Left lung (tissue), 10 donors: ENCODE measurements around the gene MAN2A1. TPM values are rescaled to one million over a fixed set of nuclear protein-coding genes. Genes with fewer than 3 reads are reported as not detected.
A peak's percentile ranks its signal among the peaks of the same experiment; 100 is the strongest.

Source experiments
- ATAC-seq: fragments of 200-7000 bp; cut with Tn5 transposase; one replicate; pipeline ENCODE4 v1.9.1; 2020; ENCODE audit warnings: moderate library complexity
- DNase-seq, 4 donors: peaks; one replicate each; pipeline ENCODE4 v3.0.0-alpha.2; 2013 to 2020
- H3K27ac ChIP-seq, 2 donors: fragments of 200-600 bp; sonication (generic) in 1 of 2; one replicate each; pipeline versions ENCODE4 v1.5.0 to v1.8.0; 2020 to 2021
- H3K27me3 ChIP-seq, 2 donors: fragments of 200-600 bp; sonication (generic) in 1 of 2; one replicate each; pipeline versions ENCODE4 v1.5.0 to v1.8.0; 2020 to 2021
- H3K36me3 ChIP-seq, 2 donors: fragments of 200-600 bp; sonication (generic) in 1 of 2; one replicate each; pipeline versions ENCODE4 v1.5.0 to v1.8.0; 2020 to 2021
- H3K4me1 ChIP-seq, 2 donors: fragments of 200-600 bp; one replicate each; pipeline ENCODE4 v1.8.0; 2021
- H3K4me3 ChIP-seq, 2 donors: fragments of 200-600 bp; sonication (generic) in 1 of 2; one replicate each; pipeline versions ENCODE4 v1.5.0 to v1.8.0; 2020 to 2021; ENCODE audit warnings: mild to moderate bottlenecking in 1 of 2
- H3K9me3 ChIP-seq, 2 donors: fragments of 200-600 bp; sonication (generic) in 1 of 2; one replicate each; pipeline versions ENCODE4 v1.5.0 to v1.8.0; 2020 to 2021
- CTCF ChIP-seq, 2 donors: fragments of 200-600 bp; sonication (generic) in 1 of 2; IDR thresholded peaks; one replicate each; pipeline versions ENCODE4 v1.5.0 to v1.8.0; 2021; ENCODE audit warnings: antibody characterized with exemption in 2 of 2
- intact Hi-C, 2 donors: fragments of 100-400 bp; cut with DNase I; formaldehyde crosslinking; loops; one replicate each; pipeline versions ENCODE4 v1.11.2 to v1.14.2; 2022
- polyA plus RNA-seq, 6 donors: library from polyadenylated mRNA; unstranded; fragments of 120-200 nt; gene quantifications; one replicate each; pipeline ENCODE4 v1.2.1, GENCODE V29; 2013; ENCODE audit not compliant: insufficient read length in 6 of 6
- total RNA-seq, 2 donors: library from RNA; stranded (reverse); fragmentation: NEBNext Ultra II Directional; extraction: Animal tissue kit (Norgen Biotek cat#: 25700); gene quantifications; one replicate each; pipeline ENCODE4 v1.2.1, GENCODE V29; 2021
- donor health status: DM: no; HTN: yes; CAD: no.
- donor health status: DM: no; HTN: no; CAD: no.

MAN2A1 gene
- total and polyA plus RNA-seq, 8 donors = 42.2 to 54.7 (median 47.9) TPM

- H3K4me1 ChIP-seq = no peaks in the 10 kb centered on the region
- no peak for DNase-seq
- TF ChIP-seq CTCF (IDR thresholded peaks at IDR 0.05) = no peak
- H3K4me3 ChIP-seq = no peak overlapping the region
- intact Hi-C loops = no loop called here
- no peaks in the 10 kb centered on the region for H3K36me3 ChIP-seq
- H3K9me3 ChIP-seq = no peaks in the 10 kb centered on the region
- no peak overlapping the region for H3K27ac ChIP-seq
- H3K27me3 ChIP-seq = no peaks in the 10 kb centered on the region
- ATAC-seq = no peak
Observed at GRCh38 chr5:109898269-109899162, 208.8 kb downstream of the MAN2A1 start.

- intact Hi-C loops = no loop called here
- DNase-seq = no peak
- Histone ChIP-seq H3K9me3 (no peaks in the 10 kb centered on the region), H3K4me3 (no peak overlapping the region), H3K27ac (no peak overlapping the region), H3K4me1 (no peaks in the 10 kb centered on the region), H3K27me3 (no peaks in the 10 kb centered on the region), H3K36me3 (no peaks in the 10 kb centered on the region)
- no peak for ATAC-seq
- TF ChIP-seq CTCF (IDR thresholded peaks at IDR 0.05) = no peak
Observed at GRCh38 chr5:109899163-109899535, 209.4 kb downstream of the MAN2A1 start.

GRCh38 chr5:109900461-109900860, 210.7 kb downstream of the MAN2A1 start:
- no peaks in the 10 kb centered on the region for H3K4me1 ChIP-seq
- no peaks in the 10 kb centered on the region for H3K36me3 ChIP-seq
- TF ChIP-seq CTCF (IDR thresholded peaks at IDR 0.05) = no peak
- no peak overlapping the region for H3K4me3 ChIP-seq
- no peaks in the 10 kb centered on the region for H3K27me3 ChIP-seq
- H3K9me3 ChIP-seq = no peaks in the 10 kb centered on the region
- no peak overlapping the region for H3K27ac ChIP-seq
- ATAC-seq (no peak), DNase-seq (no peak)
- intact Hi-C loops = no loop called here

GRCh38 chr5:109900911-109901627, 211.3 kb downstream of the MAN2A1 start:
- H3K36me3 ChIP-seq = no peaks in the 10 kb centered on the region
- ATAC-seq (peak; percentile 47), DNase-seq (no peak)
- H3K27me3 ChIP-seq = no peaks in the 10 kb centered on the region
- no peak overlapping the region for H3K4me3 ChIP-seq
- H3K4me1 ChIP-seq = no peaks in the 10 kb centered on the region
- no peak for TF ChIP-seq CTCF (IDR thresholded peaks at IDR 0.05)
- no peaks in the 10 kb centered on the region for H3K9me3 ChIP-seq
- intact Hi-C loops = no loop called here
- H3K27ac ChIP-seq = no peak overlapping the region

GRCh38 chr5:109901628-109901981, 211.9 kb downstream of the MAN2A1 start:
- Histone ChIP-seq H3K27ac (no peak overlapping the region), H3K9me3 (no peaks in the 10 kb centered on the region), H3K4me1 (no peaks in the 10 kb centered on the region), H3K36me3 (no peaks in the 10 kb centered on the region), H3K27me3 (no peaks in the 10 kb centered on the region), H3K4me3 (no peak overlapping the region)
- intact Hi-C loops = no loop called here
- TF ChIP-seq CTCF (IDR thresholded peaks at IDR 0.05) = no peak
- DNase-seq (no peak), ATAC-seq (peak; percentile 36)
